SH-SY5Y (cell line): ENCODE results near the gene TAF1B.

ENCODE experiments used
- GATA2 ChIP-seq: IDR thresholded peaks from 2 replicates; pipeline ENCODE4 v1.6.1; 2011; ENCODE audit warnings: mild to moderate bottlenecking, low read depth, low read length
- GATA3 ChIP-seq: IDR thresholded peaks from 2 replicates; pipeline ENCODE4 v1.6.1; 2011; ENCODE audit warnings: low read depth, mild to moderate bottlenecking, low read length, moderate library complexity

DNA sequence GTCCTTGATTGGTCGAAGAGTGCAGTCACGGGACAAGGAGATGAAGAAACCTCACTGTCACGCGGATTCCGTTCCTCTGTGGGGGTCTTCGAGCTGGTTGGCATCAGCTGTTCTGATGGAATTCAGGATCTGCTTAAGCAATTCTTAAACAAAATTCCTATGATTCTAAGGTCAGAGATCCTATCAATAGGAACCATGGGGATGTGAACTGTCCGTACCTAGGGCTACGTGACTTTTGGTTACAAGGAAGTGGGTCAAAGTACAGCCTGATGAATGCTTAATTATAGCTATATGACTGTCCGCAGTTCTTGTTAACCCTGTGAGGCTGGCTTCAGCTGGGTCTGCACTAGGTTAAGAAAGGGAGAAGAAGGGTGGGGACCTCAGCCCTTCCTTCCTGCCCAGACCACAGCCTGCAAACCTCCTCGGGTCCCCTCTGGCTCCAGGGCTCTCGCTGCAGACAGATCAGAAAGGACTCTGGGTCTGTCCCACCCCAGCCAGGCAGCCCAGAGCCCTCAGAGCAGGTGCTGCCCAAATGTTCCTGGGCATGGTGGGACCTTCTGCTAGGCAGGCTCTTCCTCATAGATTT is 44.2 kb upstream of the TAF1B start:
- TF ChIP-seq GATA2 (no peak), GATA3 (no peak)
